ENCODE data around the gene HTRA2. TPM values are rescaled to one million over a fixed set of nuclear protein-coding genes. Genes with fewer than 3 reads are reported as not detected.
"Not testable (repeated sequence)": the region's sequence is repeated elsewhere in the genome, so short reads cannot be mapped to it uniquely, and the experiment has no call there.

Gene HTRA2
- total RNA-seq, 4 donors from 2014 or later: 24.2 to 38.5 (median 29.4) TPM

DNA sequence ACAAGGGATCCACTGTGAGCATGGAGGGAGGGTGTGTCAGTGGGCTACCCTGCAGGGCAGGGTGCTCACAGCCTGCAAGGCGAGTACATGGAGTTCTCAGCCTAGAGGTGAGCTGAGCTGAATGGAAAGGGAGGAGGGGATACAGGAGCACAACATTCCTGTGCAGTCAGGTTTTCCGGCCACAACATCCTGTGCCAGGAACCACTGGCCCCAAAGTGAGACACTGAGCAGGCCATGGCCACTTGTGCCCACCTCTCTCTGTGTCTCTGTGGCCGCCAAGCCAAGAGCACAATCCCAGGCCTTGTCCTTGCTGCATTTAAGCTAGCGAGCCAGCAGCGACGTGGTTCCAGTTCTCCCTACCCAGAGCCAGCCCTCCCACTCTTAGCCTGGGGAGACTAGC, 30.9 kb downstream of the HTRA2 start:
- Histone ChIP-seq H3K4me3 (no peak overlapping the region), H3K4me1 (no peaks in the 10 kb centered on the region), H3K27me3 (peaks cover 3 to 11% (median 5%) of the 10 kb centered on the region in 3 donors), H3K27ac (no peak overlapping the region), H3K36me3 (no peaks in the 10 kb centered on the region), H3K9me3 (no peaks in the 10 kb centered on the region)
- in situ Hi-C loops (cut with MboI; ENCODE audit: low sequenced_read_pairs in 4 of 4): no loop called here
- no peak for DNase-seq
- ATAC-seq: no peak
- TF ChIP-seq POLR2A (IDR thresholded peaks at IDR 0.05): no peak
- TF ChIP-seq, protein P1, sequence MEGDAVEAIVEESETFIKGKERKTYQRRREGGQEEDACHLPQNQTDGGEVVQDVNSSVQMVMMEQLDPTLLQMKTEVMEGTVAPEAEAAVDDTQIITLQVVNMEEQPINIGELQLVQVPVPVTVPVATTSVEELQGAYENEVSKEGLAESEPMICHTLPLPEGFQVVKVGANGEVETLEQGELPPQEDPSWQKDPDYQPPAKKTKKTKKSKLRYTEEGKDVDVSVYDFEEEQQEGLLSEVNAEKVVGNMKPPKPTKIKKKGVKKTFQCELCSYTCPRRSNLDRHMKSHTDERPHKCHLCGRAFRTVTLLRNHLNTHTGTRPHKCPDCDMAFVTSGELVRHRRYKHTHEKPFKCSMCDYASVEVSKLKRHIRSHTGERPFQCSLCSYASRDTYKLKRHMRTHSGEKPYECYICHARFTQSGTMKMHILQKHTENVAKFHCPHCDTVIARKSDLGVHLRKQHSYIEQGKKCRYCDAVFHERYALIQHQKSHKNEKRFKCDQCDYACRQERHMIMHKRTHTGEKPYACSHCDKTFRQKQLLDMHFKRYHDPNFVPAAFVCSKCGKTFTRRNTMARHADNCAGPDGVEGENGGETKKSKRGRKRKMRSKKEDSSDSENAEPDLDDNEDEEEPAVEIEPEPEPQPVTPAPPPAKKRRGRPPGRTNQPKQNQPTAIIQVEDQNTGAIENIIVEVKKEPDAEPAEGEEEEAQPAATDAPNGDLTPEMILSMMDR (IDR thresholded peaks at IDR 0.05 in 4 of 5, conservative IDR thresholded peaks at IDR 0.05 in 1 of 5): no peak
- intact Hi-C loops (cut with DNase I; ENCODE audit: low total_unique reads): no loop called here

DNA sequence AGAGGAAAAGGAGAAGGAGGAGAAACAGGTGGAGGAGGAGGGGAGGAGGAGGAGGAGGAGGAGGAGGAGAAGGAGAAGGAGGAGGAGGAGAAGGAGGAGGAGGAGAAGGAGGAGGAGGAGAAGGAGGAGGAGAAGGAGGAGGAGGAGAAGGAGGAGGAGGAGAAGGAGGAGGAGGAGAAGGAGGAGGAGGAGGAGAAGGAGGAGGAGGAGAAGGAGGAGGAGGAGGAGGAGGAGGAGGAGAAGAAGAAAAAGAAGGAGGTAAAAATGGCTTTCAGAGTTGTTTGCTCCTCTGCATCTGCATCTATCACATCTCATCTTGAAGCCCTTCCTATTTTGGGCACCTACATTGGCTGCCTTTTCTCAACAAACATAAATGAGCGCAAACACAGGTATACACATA, 31.3 kb downstream of the HTRA2 start:
- DNase-seq; H3K27me3 ChIP-seq; H3K4me1 ChIP-seq; in situ Hi-C loops (cut with MboI; ENCODE audit: low sequenced_read_pairs in 4 of 4); intact Hi-C loops (cut with DNase I; ENCODE audit: low total_unique reads); H3K36me3 ChIP-seq; H3K4me3 ChIP-seq; H3K27ac ChIP-seq; ATAC-seq; H3K9me3 ChIP-seq: not testable (repeated sequence)

DNA sequence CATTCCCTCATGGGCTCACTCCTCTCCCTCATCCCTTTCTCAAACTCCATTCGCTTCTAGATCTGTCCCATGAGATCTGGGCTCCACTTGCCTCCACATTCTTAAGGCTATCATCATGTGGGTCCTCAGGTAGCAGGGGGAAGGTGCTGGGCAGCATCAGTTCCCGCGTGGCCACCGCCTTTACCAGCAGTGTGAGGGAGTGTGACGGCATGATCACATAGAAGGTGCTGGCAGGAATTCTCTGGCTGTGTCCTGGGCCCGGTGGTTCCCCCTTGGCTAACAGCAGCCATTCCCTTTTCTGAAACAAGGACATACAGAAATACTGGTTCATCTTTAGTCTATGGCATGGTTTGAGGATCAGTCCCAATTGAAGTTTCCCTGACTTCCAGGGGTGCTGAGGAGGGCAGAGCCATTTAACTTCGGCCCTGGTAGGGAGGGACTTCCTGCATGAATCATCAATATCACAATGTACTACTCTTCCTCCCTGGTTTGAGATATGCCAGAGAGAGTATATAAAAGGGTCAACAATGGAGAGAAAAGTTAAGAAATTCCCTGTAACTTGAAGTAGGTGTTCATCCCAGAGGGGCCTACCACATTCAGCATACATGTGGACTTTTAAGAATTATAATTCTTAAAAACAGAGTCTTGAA, 32.5 kb downstream of the HTRA2 start:
- peaks cover 0 to 6% (median 5%) of the 10 kb centered on the region in 3 donors for H3K27me3 ChIP-seq
- in situ Hi-C loops (cut with MboI; ENCODE audit: low sequenced_read_pairs in 4 of 4): no loop called here

DNA sequence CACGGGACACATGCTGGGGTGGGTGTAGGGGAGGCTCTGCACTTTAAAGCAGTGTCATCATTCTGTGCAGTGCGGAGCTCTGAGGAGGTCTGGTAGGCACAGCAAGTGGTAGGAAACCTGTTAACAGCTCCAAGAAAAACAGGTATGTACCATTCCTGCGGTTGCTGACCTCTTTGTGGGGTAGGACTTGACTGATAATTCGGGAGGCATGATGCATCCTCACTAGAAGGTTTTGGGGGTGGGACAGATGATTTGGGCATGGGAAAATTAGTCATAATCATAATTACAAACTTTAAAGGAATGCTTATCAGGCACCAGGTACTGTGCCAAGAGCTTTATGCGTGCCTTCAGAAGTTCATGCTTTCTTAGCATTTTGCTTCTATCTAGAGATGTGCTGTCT, 34.5 kb downstream of the HTRA2 start:
- TF ChIP-seq, protein P1 (IDR thresholded peaks at IDR 0.05 in 4 of 5, conservative IDR thresholded peaks at IDR 0.05 in 1 of 5): no peak
- TF ChIP-seq POLR2A (IDR thresholded peaks at IDR 0.05): no peak
- ATAC-seq (no peak), DNase-seq (no peak)
- Histone ChIP-seq H3K4me1 (no peaks in the 10 kb centered on the region), H3K4me3 (no peak overlapping the region), H3K36me3 (no peaks in the 10 kb centered on the region), H3K27me3 (peaks cover 0 to 6% (median 5%) of the 10 kb centered on the region in 3 donors), H3K9me3 (no peaks in the 10 kb centered on the region), H3K27ac (no peak overlapping the region)
- in situ Hi-C loops (cut with MboI; ENCODE audit: low sequenced_read_pairs in 4 of 4): no loop called here
- intact Hi-C loops (cut with DNase I; ENCODE audit: low total_unique reads): no loop called here

More for the DNA sequence above, 32.5 kb downstream of the HTRA2 start:
- TF ChIP-seq, protein P1 (IDR thresholded peaks at IDR 0.05 in 4 of 5, conservative IDR thresholded peaks at IDR 0.05 in 1 of 5): no peak
- TF ChIP-seq POLR2A (IDR thresholded peaks at IDR 0.05): no peak
- no peak overlapping the region for H3K27ac ChIP-seq
- DNase-seq: no peak
- H3K9me3 ChIP-seq: no peaks in the 10 kb centered on the region
- no peaks in the 10 kb centered on the region for H3K36me3 ChIP-seq
- ATAC-seq: no peak
- no peaks in the 10 kb centered on the region for H3K4me1 ChIP-seq
- no peak overlapping the region for H3K4me3 ChIP-seq
- intact Hi-C loops (cut with DNase I; ENCODE audit: low total_unique reads): no loop called here

DNA sequence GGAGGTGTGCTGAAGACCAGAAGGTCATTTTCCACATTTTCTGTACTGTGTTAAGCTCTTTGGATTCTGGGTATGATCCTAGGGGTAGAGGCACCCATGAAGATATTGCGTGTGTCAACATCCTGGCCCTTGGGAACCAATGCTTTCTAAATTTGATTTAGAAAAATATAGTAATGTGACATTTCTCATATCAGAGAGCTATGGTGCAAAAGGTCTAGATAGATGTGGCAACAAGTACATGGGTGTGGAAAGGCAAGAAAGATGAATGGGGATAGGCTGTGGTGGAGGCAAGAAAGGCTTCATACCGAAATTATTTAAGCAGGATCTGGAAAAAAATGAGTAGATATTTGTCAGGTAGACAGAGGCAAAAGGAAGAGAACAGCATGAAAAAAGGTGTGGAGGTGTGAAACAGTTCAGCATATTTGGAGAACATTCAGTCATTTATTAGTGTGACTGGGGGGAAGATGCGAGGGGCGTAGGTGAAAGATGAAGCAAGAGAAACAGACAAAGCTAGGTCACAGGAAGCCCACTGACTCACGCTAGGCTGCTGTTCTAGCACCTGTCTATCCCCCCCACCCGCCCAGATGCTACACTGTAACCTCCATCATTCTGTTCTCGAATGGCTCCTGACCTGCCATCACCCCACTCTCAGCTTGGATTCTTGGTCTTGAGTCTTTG, 36.5 kb downstream of the HTRA2 start:
- Histone ChIP-seq H3K4me1 (no peaks in the 10 kb centered on the region), H3K36me3 (no peaks in the 10 kb centered on the region), H3K27ac (no peak overlapping the region), H3K9me3 (no peaks in the 10 kb centered on the region), H3K27me3 (peaks cover 0 to 6% (median 0%) of the 10 kb centered on the region in 3 donors), H3K4me3 (no peak overlapping the region)
- no peak for DNase-seq
- in situ Hi-C loops (cut with MboI; ENCODE audit: low sequenced_read_pairs in 4 of 4): no loop called here
- ATAC-seq: no peak
- intact Hi-C loops (cut with DNase I; ENCODE audit: low total_unique reads): no loop called here
- TF ChIP-seq, protein P1 (IDR thresholded peaks at IDR 0.05 in 4 of 5, conservative IDR thresholded peaks at IDR 0.05 in 1 of 5): no peak
- TF ChIP-seq POLR2A (IDR thresholded peaks at IDR 0.05): no peak
